RCC 7860 (cell line): ENCODE results near the gene FBXO11.
"Not testable (repeated sequence)": the region's sequence is repeated elsewhere in the genome, so short reads cannot be mapped to it uniquely, and the experiment has no call there.

Experiments used
- DNase-seq: peaks from one replicate; pipeline ENCODE4 v3.0.0-alpha.2; 2015; ENCODE audit warnings: low spot score
- FAIRE-seq: peaks from 2 replicates; lab custom pipeline; 2012; peaks lifted over from hg19 to GRCh38; lab: Jason Lieb, UNC

The FBXO11 gene

GRCh38 chr2:47899915-47900816 is 6.1 kb downstream of the FBXO11 start:
- DNase-seq, result no peak
- FAIRE-seq, result no peak

GRCh38 chr2:47897883-47898731 is 8.2 kb downstream of the FBXO11 start:
- FAIRE-seq, result no peak
- DNase-seq, result no peak

GRCh38 chr2:47897191-47897882 is 9.0 kb downstream of the FBXO11 start:
- not testable (repeated sequence) for DNase-seq, FAIRE-seq

GRCh38 chr2:47896450-47896968 is 9.8 kb downstream of the FBXO11 start:
- FAIRE-seq (no peak), DNase-seq (no peak)

- DNase-seq, result no peak
- no peak for FAIRE-seq
Measured at GRCh38 chr2:47893771-47894170, 12.5 kb downstream of the FBXO11 start.

- FAIRE-seq (no peak), DNase-seq (no peak)
Measured at GRCh38 chr2:47892338-47892730, 14.0 kb downstream of the FBXO11 start.

- DNase-seq, result no peak
- FAIRE-seq, result no peak
Measured at GRCh38 chr2:47891369-47892337, 14.6 kb downstream of the FBXO11 start.

- no peak for FAIRE-seq
Measured at GRCh38 chr2:47890711-47891368, 15.5 kb downstream of the FBXO11 start.

GRCh38 chr2:47888581-47889280 is 17.6 kb downstream of the FBXO11 start:
- DNase-seq (no peak), FAIRE-seq (no peak)

More at GRCh38 chr2:47890711-47891368, 15.5 kb downstream of the FBXO11 start:
- DNase-seq, result no peak

GRCh38 chr2:47876912-47877311 is 29.4 kb downstream of the FBXO11 start:
- FAIRE-seq, result no peak
- no peak for DNase-seq

GRCh38 chr2:47872941-47873340 is 33.4 kb downstream of the FBXO11 start:
- DNase-seq (no peak), FAIRE-seq (no peak)

- no peak for DNase-seq
Measured at GRCh38 chr2:47870641-47871540, 35.4 kb downstream of the FBXO11 start.

GRCh38 chr2:47869859-47870595 is 36.3 kb downstream of the FBXO11 start:
- no peak for DNase-seq

More at GRCh38 chr2:47870641-47871540, 35.4 kb downstream of the FBXO11 start:
- no peak for FAIRE-seq

GRCh38 chr2:47868611-47869352 is 37.5 kb downstream of the FBXO11 start:
- DNase-seq (no peak), FAIRE-seq (no peak)

More at GRCh38 chr2:47869859-47870595, 36.3 kb downstream of the FBXO11 start:
- no peak for FAIRE-seq

- peak; percentile 65 for DNase-seq
Measured at GRCh38 chr2:47867205-47867604, 39.1 kb downstream of the FBXO11 start.

GRCh38 chr2:47864566-47864965 is 41.7 kb downstream of the FBXO11 start:
- FAIRE-seq (no peak), DNase-seq (no peak)

More at GRCh38 chr2:47867205-47867604, 39.1 kb downstream of the FBXO11 start:
- FAIRE-seq, result peak; percentile 81
